Tibial nerve (tissue), 4 donors: ENCODE results near the gene DNAJC1. TPM values are rescaled to one million over a fixed set of nuclear protein-coding genes. Genes with fewer than 3 reads are reported as not detected.
A peak's percentile ranks its signal among the peaks of the same experiment; 100 is the strongest.

Experiments used
- DNase-seq, 2 donors: peaks; one replicate each; pipeline ENCODE4 v3.0.0-alpha.2; 2019; ENCODE audit warnings: low spot score in 2 of 2
- H3K27ac ChIP-seq, 4 donors: fragments of 200-600 bp; sonication (generic) in 3 of 4; one replicate each; pipeline ENCODE4 v1.5.1; 2017 to 2019; ENCODE audit warnings: mild to moderate bottlenecking in 1 of 4
- H3K27me3 ChIP-seq, 2 donors: fragments of 200-600 bp; sonication (generic) in 1 of 2; one replicate each; pipeline versions ENCODE4 v1.5.1 to v1.6.0; 2017 to 2019
- H3K36me3 ChIP-seq, 3 donors: fragments of 200-600 bp; sonication (generic); one replicate each; pipeline ENCODE4 v1.5.1; 2018 to 2019
- H3K4me1 ChIP-seq, 4 donors: fragments of 200-600 bp; sonication (generic) in 3 of 4; one replicate each; pipeline ENCODE4 v1.5.1; 2017 to 2019
- H3K4me3 ChIP-seq, 4 donors: fragments of 200-600 bp; sonication (generic) in 3 of 4; one replicate each; pipeline ENCODE4 v1.5.1; 2017 to 2019; ENCODE audit warnings: mild to moderate bottlenecking in 1 of 4, moderate library complexity in 1 of 4
- H3K9me3 ChIP-seq, 4 donors: fragments of 200-600 bp; sonication (generic) in 3 of 4; one replicate each; pipeline ENCODE4 v1.5.1; 2017 to 2019
- CTCF ChIP-seq, 5 experiments: fragments of 200-600 bp in 3 of 5; fragments of 450-650 bp in 2 of 5; sonication (generic) in 3 of 5; IDR thresholded peaks; one replicate each; pipeline ENCODE4 v1.5.1; 2016 to 2019; ENCODE audit warnings: antibody characterized with exemption in 5 of 5, mild to moderate bottlenecking in 3 of 5, moderate library complexity in 2 of 5
- EP300 ChIP-seq, 2 donors: sonication (generic); formaldehyde crosslinking; IDR thresholded peaks; one replicate each; pipeline ENCODE4 v1.6.1; 2017; ENCODE audit warnings: antibody characterized with exemption in 2 of 2, mild to moderate bottlenecking in 1 of 2
- POLR2A ChIP-seq, 2 donors: fragments of 450-650 bp; IDR thresholded peaks; one replicate each; pipeline ENCODE4 v1.6.1; 2017; ENCODE audit warnings: antibody characterized with exemption in 2 of 2, mild to moderate bottlenecking in 2 of 2, moderate library complexity in 2 of 2
- WGBS, 2 donors: methylation state at CpG; one replicate each; pipeline ENCODE4 v1.1.5; 2018; 5-methylcytosine and 5-hydroxymethylcytosine counted together
- total RNA-seq, 4 donors: library from RNA; depleted of rRNA; stranded (reverse); fragments of >200 nt; gene quantifications; one replicate each; pipeline ENCODE4 v1.1.0, GENCODE V29; 2016

DNAJC1 gene
- total RNA-seq, 4 donors from 2014 or later, result 71.7 to 112 (median 82.9) TPM

DNA sequence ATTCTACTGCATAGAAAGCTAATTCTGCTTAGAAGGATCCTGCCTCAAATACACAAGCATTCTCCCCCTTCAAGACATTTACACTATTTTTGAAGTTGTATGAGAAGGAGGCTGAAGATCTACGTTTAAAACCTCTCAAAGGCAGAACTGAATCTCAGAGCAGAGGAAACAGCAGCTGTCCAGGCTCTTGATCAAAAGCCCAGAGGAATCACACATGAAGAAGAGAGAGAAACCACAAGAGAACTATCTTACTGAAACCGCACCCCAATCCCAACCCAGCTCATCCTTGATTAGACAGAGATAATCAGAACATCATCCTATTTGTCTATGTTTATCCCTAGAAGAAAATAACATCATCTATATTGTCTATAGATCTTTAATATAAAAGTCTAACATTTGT, 2.2 kb upstream of the DNAJC1 start:
- TF ChIP-seq POLR2A (IDR thresholded peaks at IDR 0.05) (no peak), EP300 (IDR thresholded peaks at IDR 0.05) (no peak), CTCF (IDR thresholded peaks at IDR 0.05) (no peak)
- H3K36me3 ChIP-seq, result no peaks in the 10 kb centered on the region
- 72 to 76% methylated on average over 2 of the region's 2 CpGs for WGBS, 2 donors

DNA sequence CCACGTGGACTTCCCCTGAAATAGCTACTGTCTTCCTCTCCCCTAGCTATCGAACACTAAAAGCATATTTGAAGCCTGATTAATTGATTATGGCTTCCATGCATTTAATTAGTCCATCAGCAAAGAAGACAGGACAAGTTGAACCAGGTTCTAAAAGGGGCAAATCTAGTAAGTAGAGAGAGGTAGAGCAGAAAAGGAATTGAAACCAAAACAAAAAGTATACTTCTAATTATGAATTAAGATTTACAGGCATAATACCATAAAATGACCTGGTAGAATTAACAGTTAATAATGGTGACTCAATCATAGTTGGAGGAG, 393 bp upstream of the DNAJC1 start:
- TF ChIP-seq POLR2A (IDR thresholded peaks at IDR 0.05), result no peak
- TF ChIP-seq CTCF (IDR thresholded peaks at IDR 0.05), result no peak
- no peak for TF ChIP-seq EP300 (IDR thresholded peaks at IDR 0.05)

More for the DNA sequence above, 2.2 kb upstream of the DNAJC1 start:
- Histone ChIP-seq H3K9me3 (no peaks in the 10 kb centered on the region), H3K27ac (no peak overlapping the region), H3K27me3 (no peaks in the 10 kb centered on the region), H3K4me3 (no peak overlapping the region), H3K4me1 (peaks cover 0 to 27% (median 6%) of the 10 kb centered on the region in 4 donors)
- DNase-seq, result no peak

DNA sequence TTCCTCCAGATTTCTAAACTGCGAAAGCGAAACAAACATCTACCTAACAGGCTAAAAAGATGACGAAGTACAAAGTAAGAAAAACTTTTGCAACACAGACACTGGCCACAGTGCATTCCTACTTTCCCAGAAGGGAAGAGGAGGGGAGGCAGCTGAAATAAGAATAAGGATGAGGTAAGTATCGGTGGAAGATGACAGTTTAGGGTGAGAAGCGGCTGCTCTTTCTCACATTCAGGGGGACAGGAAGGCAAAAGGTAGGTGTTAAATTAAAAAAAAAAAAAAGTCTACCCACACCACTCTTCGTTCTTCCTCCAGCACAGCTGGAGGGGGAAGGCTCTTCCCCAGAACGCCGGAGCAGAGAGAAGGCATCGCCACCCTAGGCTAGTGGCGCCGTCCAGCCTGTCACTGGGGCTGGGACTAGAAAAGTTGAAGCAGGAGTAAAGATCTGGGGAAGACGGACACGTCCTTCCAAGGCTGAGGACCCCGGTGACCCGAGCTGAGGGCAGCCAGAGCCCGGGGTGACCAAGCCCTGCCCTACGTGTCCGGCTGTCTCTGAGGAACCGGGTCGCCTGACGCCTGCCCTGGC, 846 bp downstream of the DNAJC1 start:
- peaks cover 0 to 23% (median 6%) of the 10 kb centered on the region in 4 donors for H3K4me1 ChIP-seq
- peak in 1 of 2 donors; percentile 10 for DNase-seq
- TF ChIP-seq POLR2A (IDR thresholded peaks at IDR 0.05), result no peak
- TF ChIP-seq EP300 (IDR thresholded peaks at IDR 0.05), result no peak
- no peak for TF ChIP-seq CTCF (IDR thresholded peaks at IDR 0.05)
- no peaks in the 10 kb centered on the region for H3K27me3 ChIP-seq
- peak overlapping the region; percentile 64 to 94 (median 83) for H3K4me3 ChIP-seq
- peak overlapping the region; percentile 65 to 98 (median 95) for H3K27ac ChIP-seq
- no peaks in the 10 kb centered on the region for H3K9me3 ChIP-seq
- WGBS, 2 donors, result 1% methylated on average over 15 to 21 of the region's 21 CpGs
- no peaks in the 10 kb centered on the region for H3K36me3 ChIP-seq

More for the DNA sequence above, 393 bp upstream of the DNAJC1 start:
- WGBS, 2 donors, result 0% methylated on average over 2 of the region's 2 CpGs
- no peak for DNase-seq
- Histone ChIP-seq H3K9me3 (no peaks in the 10 kb centered on the region), H3K27ac (peak overlapping the region; percentile 65 to 98 (median 95)), H3K4me1 (peaks cover 0 to 23% (median 6%) of the 10 kb centered on the region in 4 donors), H3K4me3 (peak overlapping the region; percentile 64 to 94 (median 83)), H3K27me3 (no peaks in the 10 kb centered on the region), H3K36me3 (no peaks in the 10 kb centered on the region)

- 62 to 68% methylated on average over 2 of the region's 2 CpGs for WGBS, 2 donors
- no peaks in the 10 kb centered on the region for H3K36me3 ChIP-seq
- no peak for DNase-seq
- H3K27me3 ChIP-seq, result no peaks in the 10 kb centered on the region
- TF ChIP-seq EP300 (IDR thresholded peaks at IDR 0.05) (no peak), POLR2A (IDR thresholded peaks at IDR 0.05) (no peak), CTCF (IDR thresholded peaks at IDR 0.05) (no peak)
- H3K27ac ChIP-seq, result no peak overlapping the region
- H3K4me1 ChIP-seq, result peaks cover 0 to 28% (median 0%) of the 10 kb centered on the region in 4 donors
- no peak overlapping the region for H3K4me3 ChIP-seq
- no peaks in the 10 kb centered on the region for H3K9me3 ChIP-seq
Observed at GRCh38 chr10:21995557-21995956, 8.0 kb downstream of the DNAJC1 start.

- Histone ChIP-seq H3K4me1 (peaks cover 0 to 45% (median 0%) of the 10 kb centered on the region in 4 donors), H3K27me3 (no peaks in the 10 kb centered on the region), H3K4me3 (no peak overlapping the region), H3K9me3 (no peaks in the 10 kb centered on the region), H3K27ac (no peak overlapping the region), H3K36me3 (no peaks in the 10 kb centered on the region)
- TF ChIP-seq POLR2A (IDR thresholded peaks at IDR 0.05) (no peak), CTCF (IDR thresholded peaks at IDR 0.05) (peak; percentile 28 to 61 (median 51)), EP300 (IDR thresholded peaks at IDR 0.05) (no peak)
- 70% methylated on average over 7 of the region's 7 CpGs for WGBS, 2 donors
- DNase-seq, result no peak
Observed at GRCh38 chr10:21993360-21994001, 10.0 kb downstream of the DNAJC1 start.
